GM13977 (cell line): ENCODE measurements around the gene GSTM2.

Experiments used
- DNase-seq: peaks from one replicate; pipeline ENCODE4 v3.0.0; 2012; ENCODE audit warnings: low spot score
- CTCF ChIP-seq: IDR thresholded peaks from 2 replicates; pipeline ENCODE4 v1.5.1; 2012; ENCODE audit warnings: mild to moderate bottlenecking, control low read depth; ENCODE audit not compliant: insufficient read depth; ENCODE audit errors: extremely low read depth, missing control alignments
- in situ Hi-C: fragments of 300-500 bp; cut with MboI; formaldehyde crosslinking; loops from one replicate; pipeline ENCODE4 v1.12.0; 2022; ENCODE audit warnings: low sequenced_read_pairs, low pct_unique_long_range_greater_than_20kb, mixed read lengths, inconsistent platforms; ENCODE audit not compliant: unreplicated experiment

Gene GSTM2

DNA sequence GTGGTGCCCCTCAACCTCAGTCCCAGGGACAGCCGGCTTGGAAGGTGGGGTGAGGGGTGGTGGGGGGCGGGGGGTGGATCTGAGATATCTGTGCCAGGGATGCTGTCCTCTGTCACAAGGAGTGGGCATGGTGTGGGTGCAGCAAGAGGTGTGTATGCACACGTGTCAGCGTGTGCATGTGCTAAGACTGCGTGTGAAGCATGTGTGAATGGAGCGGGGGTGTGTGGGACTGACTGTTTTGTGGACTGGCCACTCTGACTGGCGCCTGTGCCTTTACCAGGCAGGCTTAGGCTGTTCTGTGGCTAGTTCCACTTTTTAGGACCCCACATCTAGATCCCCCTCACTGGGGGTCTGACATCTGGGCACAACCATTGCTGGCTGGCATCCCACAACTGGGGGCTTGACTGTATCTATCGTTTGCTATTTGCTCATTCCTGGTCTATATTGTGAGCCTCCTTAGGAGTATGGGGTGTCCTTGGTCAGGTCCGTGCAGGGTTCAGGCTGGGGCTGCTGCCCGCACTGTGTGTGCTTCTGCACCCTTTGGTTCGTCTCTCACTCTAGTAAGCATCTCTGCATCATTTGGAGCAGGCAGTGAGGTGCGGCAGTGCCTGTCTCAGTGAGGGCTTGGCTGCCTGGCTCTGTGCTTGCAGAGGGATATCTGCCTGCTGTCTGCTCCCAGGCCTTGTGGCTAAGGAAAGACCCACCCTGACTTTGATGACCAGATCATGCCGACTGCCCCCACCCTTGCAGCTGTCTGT, 46.3 kb upstream of the GSTM2 start:
- TF ChIP-seq CTCF = no peak
- in situ Hi-C loops = no loop called here

GRCh38 chr1:109622137-109622892, 45.5 kb upstream of the GSTM2 start:
- in situ Hi-C loops = no loop called here
- DNase-seq = no peak
- no peak for TF ChIP-seq CTCF

More for the DNA sequence above, 46.3 kb upstream of the GSTM2 start:
- no peak for DNase-seq

DNA sequence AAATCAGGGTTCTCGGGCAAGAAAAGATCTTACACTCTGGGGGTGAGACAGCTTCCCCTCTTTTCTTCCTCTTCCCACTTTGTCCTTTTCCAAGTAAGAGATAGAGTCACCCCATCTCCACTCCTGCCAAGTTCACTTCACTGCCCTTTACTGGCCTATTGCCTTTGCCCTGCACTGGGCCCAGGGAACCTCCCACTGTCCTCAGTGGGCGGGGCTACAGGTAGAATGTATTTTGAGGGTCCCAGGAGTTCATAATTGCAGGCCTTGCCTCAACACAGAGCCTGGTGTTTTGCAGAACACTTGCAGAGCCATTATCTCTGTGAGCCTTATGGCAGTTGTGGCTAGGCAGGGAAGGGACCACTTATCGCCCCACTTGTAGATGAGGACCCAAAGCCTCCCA, 45.0 kb upstream of the GSTM2 start:
- no peak for TF ChIP-seq CTCF
- no peak for DNase-seq
- in situ Hi-C loops = no loop called here

- in situ Hi-C loops = no loop called here
- TF ChIP-seq CTCF = no peak
- DNase-seq = no peak
Observed at GRCh38 chr1:109623601-109624161, 44.2 kb upstream of the GSTM2 start.

GRCh38 chr1:109624201-109625010, 43.5 kb upstream of the GSTM2 start:
- in situ Hi-C loops = no loop called here
- no peak for DNase-seq
- no peak for TF ChIP-seq CTCF

DNA sequence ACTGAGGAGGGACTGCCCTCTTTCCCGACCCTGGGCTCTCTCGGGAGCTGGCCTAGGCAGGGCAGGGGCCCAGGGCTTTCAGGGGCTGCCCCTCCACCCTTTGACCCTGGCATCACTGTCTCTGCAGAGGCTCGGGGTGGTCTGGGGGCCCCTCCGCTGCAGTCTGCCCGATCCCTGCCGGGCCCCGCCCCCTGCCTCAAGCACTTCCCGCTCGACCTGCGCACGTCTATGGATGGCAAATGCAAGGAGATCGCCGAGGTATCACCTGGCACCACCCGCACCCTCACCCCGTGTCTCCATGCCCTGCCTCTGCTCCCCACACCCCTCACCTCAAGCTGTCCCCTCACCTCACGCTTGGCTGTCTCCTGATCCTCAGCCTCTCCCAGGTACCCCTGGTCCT, 42.7 kb upstream of the GSTM2 start:
- TF ChIP-seq CTCF = no peak

More for the DNA sequence above, 42.7 kb upstream of the GSTM2 start:
- in situ Hi-C loops = no loop called here
- DNase-seq = no peak
